SK-N-SH treated with all-trans-retinoic acid at 6 μM for 48 hours (cell line): Measurements from ENCODE around the gene ETFRF1.

Source experiments
- ATAC-seq: fragments of 200-7000 bp; cut with Tn5 transposase; 3 replicates; pipeline ENCODE4 v1.9.1; 2020; ENCODE audit warnings: mild to moderate bottlenecking, moderate library complexity
- ARNTL ChIP-seq: fragments of 450-650 bp; formaldehyde crosslinking; IDR thresholded peaks from 2 replicates; pipeline ENCODE4 v1.5.0; 2020; ENCODE audit warnings: low read depth, mild to moderate bottlenecking, moderate library complexity, borderline replicate concordance
- BACH2 ChIP-seq: fragments of 250-450 bp; sonication (Bioruptor Pico); IDR thresholded peaks from 2 replicates; pipeline ENCODE4 v1.9.0; 2021; ENCODE audit warnings: mild to moderate bottlenecking, borderline replicate concordance
- CSDC2 ChIP-seq: fragments of 250-450 bp; sonication (Bioruptor Pico); IDR thresholded peaks from 2 replicates; pipeline ENCODE4 v1.5.0; 2020; ENCODE audit warnings: mild to moderate bottlenecking, moderate library complexity
- ESRRG ChIP-seq: fragments of 250-450 bp; sonication (Bioruptor Pico); IDR thresholded peaks from 2 replicates; pipeline ENCODE4 v1.6.1; 2021; ENCODE audit warnings: mild to moderate bottlenecking
- GLIS3 ChIP-seq: fragments of 250-450 bp; sonication (Bioruptor Pico); IDR thresholded peaks from 2 replicates; pipeline ENCODE4 v1.5.0; 2020; ENCODE audit warnings: mild to moderate bottlenecking, moderate library complexity
- ISL1 ChIP-seq: fragments of 250-450 bp; sonication (Bioruptor Pico); IDR thresholded peaks from 2 replicates; pipeline ENCODE4 v2.1.2; 2022; ENCODE audit warnings: mild to moderate bottlenecking, moderate library complexity
- OSR1 ChIP-seq: fragments of 250-450 bp; sonication (Bioruptor Pico); IDR thresholded peaks from 2 replicates; pipeline ENCODE4 v1.8.0; 2022; ENCODE audit warnings: moderate library complexity, mild to moderate bottlenecking, inconsistent platforms
- PPARA ChIP-seq: fragments of 250-450 bp; sonication (Bioruptor Pico); IDR thresholded peaks from 2 replicates; pipeline ENCODE4 v1.5.0; 2020; ENCODE audit warnings: mild to moderate bottlenecking, borderline replicate concordance
- RARB ChIP-seq: fragments of 250-450 bp; sonication (Bioruptor Pico); IDR thresholded peaks from 2 replicates; pipeline ENCODE4 v1.8.0; 2021; ENCODE audit warnings: mild to moderate bottlenecking, moderate library complexity
- SNAI2 ChIP-seq: fragments of 250-450 bp; sonication (Bioruptor Pico); IDR thresholded peaks from 2 replicates; pipeline ENCODE4 v1.5.0; 2020; ENCODE audit warnings: mild to moderate bottlenecking, moderate library complexity
- TCF4 ChIP-seq: fragments of 250-450 bp; sonication (Bioruptor Pico); IDR thresholded peaks from 2 replicates; pipeline ENCODE4 v1.8.0; 2021; ENCODE audit warnings: mild to moderate bottlenecking, moderate library complexity, borderline replicate concordance
- TOX ChIP-seq: fragments of 250-450 bp; sonication (Bioruptor Pico); IDR thresholded peaks from 2 replicates; pipeline ENCODE4 v1.8.0; 2021; ENCODE audit warnings: mild to moderate bottlenecking, moderate library complexity, borderline replicate concordance
- ZC3H10 ChIP-seq: fragments of 250-450 bp; sonication (Bioruptor Pico); IDR thresholded peaks from 2 replicates; pipeline ENCODE4 v1.5.1; 2021; ENCODE audit warnings: mild to moderate bottlenecking, moderate library complexity
- ZNF565 ChIP-seq: fragments of 450-650 bp; formaldehyde crosslinking; conservative IDR thresholded peaks from 2 replicates; pipeline ENCODE4 v1.5.0; 2020; ENCODE audit warnings: low read depth, mild to moderate bottlenecking, moderate library complexity
- ZNF70 ChIP-seq: fragments of 450-650 bp; formaldehyde crosslinking; IDR thresholded peaks from 2 replicates; pipeline ENCODE4 v1.5.0; 2020; ENCODE audit warnings: mild to moderate bottlenecking, moderate library complexity
- ZNF8 ChIP-seq: fragments of 450-650 bp; formaldehyde crosslinking; IDR thresholded peaks from 2 replicates; pipeline ENCODE4 v1.5.0; 2020; ENCODE audit warnings: mild to moderate bottlenecking, moderate library complexity
- TF ChIP-seq, protein P1 (sequence below): fragments of 250-450 bp; sonication (Bioruptor Pico); IDR thresholded peaks from 2 replicates; pipeline ENCODE4 v1.8.0; 2020; ENCODE audit warnings: mild to moderate bottlenecking, moderate library complexity, borderline replicate concordance
- TF ChIP-seq, protein P2 (sequence below): fragments of 250-450 bp; sonication (Bioruptor Pico); IDR thresholded peaks from 2 replicates; pipeline ENCODE4 v1.8.0; 2021; ENCODE audit warnings: low read depth, mild to moderate bottlenecking, moderate library complexity, borderline replicate concordance
- TF ChIP-seq, protein P3 (sequence below): fragments of 250-450 bp; sonication (Bioruptor Pico); IDR thresholded peaks from 2 replicates; pipeline ENCODE4 v1.5.0; 2020; ENCODE audit warnings: mild to moderate bottlenecking, moderate library complexity

ETFRF1 gene

DNA sequence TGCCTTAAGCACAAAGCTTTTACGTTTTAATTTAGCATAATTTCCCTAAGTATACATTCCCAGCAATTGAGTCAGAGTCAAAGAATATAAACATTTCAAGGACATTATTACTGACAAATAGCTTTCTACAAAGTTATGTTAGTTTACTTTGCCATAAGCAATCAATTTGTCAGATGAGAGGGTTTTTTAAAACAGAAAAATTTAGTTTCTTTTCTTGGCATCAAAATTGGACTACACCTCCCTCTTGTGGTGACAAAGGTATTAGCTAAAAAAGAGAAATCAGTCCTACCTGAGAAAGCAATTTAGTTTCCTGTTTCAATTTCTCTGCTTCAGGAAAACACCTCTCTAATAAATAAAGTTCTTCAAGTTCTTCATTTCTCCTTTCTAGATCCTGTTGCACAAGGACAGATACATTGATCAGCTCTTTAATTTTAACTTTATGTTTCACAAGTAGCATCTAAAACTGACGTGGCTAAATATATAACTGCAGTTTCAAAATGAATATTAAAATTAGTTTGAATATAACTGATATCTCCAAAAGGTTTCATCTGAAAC lies 39.9 kb upstream of the ETFRF1 start:
- ATAC-seq, result no peak
- TF ChIP-seq ESRRG (CRISPR knock-in tag) (no peak), ISL1 (CRISPR knock-in tag) (peak; percentile 26; the same call in 1 of the 2 replicates)

DNA sequence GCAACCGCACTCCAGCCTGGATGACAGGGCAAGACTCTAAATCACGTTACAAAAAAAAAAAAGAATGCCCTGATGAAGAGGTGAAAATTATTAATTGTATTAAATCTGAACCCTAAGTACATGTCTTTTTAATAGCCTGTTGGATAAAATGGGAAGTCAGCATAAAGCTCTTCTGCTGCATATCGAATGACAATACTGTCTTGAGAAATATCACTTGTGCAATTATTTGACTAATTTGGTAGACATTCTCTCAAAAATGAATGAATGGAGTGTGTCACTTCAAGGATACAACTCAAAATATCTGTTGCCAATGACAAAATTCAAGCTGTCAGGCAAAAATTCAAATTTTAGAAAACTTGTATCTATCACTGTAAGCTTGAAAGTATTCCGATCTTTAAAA lies 39.0 kb upstream of the ETFRF1 start:
- no peak for ATAC-seq
- TF ChIP-seq PPARA (CRISPR knock-in tag), result no peak
- TF ChIP-seq, protein P1, sequence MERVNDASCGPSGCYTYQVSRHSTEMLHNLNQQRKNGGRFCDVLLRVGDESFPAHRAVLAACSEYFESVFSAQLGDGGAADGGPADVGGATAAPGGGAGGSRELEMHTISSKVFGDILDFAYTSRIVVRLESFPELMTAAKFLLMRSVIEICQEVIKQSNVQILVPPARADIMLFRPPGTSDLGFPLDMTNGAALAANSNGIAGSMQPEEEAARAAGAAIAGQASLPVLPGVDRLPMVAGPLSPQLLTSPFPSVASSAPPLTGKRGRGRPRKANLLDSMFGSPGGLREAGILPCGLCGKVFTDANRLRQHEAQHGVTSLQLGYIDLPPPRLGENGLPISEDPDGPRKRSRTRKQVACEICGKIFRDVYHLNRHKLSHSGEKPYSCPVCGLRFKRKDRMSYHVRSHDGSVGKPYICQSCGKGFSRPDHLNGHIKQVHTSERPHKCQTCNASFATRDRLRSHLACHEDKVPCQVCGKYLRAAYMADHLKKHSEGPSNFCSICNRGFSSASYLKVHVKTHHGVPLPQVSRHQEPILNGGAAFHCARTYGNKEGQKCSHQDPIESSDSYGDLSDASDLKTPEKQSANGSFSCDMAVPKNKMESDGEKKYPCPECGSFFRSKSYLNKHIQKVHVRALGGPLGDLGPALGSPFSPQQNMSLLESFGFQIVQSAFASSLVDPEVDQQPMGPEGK, result no peak
- TF ChIP-seq ARNTL (CRISPR knock-in tag), result no peak
- TF ChIP-seq RARB (CRISPR knock-in tag), result no peak

DNA sequence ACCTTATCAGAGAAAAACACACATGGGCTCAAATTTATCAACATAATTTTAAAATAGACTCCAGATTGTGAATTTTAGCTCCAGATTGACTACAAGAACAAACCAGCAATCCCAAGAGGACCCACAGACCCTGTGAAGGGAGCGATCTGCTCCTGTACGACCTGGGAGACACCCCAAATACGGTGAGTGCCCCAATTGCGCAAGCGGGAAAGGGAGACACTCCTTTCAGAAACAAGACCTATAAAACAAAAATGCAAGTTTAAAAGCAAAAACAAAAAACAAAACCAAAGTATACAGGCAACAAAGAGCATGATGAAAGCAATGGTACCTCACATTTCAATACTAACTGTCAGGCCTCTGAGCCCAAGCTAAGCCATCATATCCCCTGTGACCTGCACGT lies 32.2 kb upstream of the ETFRF1 start:
- ATAC-seq, result no peak
- no peak for TF ChIP-seq OSR1 (CRISPR knock-in tag)
- TF ChIP-seq, all 23 proteins: peak for 0

DNA sequence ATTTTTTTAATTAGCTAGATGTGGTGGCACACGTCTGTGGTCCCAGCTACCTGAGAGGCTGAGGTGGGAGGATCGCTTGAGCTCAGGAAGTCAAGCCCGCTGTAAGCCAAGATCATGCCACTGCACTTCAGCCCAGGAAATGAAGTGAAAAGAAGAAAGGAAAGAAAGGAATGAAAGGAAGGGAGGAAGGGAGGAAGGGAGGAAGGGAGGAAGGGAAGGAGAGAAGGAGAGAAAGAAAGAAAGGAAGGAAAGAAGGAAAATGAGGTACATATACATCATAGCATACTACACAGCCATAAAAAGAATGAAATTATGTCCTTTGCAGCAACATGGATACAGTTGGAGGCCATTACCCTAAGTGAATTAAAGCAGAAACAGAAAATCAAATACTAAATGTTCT lies 12.3 kb upstream of the ETFRF1 start:
- ATAC-seq, result no peak
- no peak for TF ChIP-seq ZNF8
- TF ChIP-seq PPARA (CRISPR knock-in tag), result no peak
- TF ChIP-seq OSR1 (CRISPR knock-in tag), result no peak
- no peak for TF ChIP-seq BACH2
- TF ChIP-seq SNAI2 (CRISPR knock-in tag), result no peak
- TF ChIP-seq ARNTL (CRISPR knock-in tag), result no peak
- no peak for TF ChIP-seq TCF4
- no peak for TF ChIP-seq CSDC2
- TF ChIP-seq, protein P2, sequence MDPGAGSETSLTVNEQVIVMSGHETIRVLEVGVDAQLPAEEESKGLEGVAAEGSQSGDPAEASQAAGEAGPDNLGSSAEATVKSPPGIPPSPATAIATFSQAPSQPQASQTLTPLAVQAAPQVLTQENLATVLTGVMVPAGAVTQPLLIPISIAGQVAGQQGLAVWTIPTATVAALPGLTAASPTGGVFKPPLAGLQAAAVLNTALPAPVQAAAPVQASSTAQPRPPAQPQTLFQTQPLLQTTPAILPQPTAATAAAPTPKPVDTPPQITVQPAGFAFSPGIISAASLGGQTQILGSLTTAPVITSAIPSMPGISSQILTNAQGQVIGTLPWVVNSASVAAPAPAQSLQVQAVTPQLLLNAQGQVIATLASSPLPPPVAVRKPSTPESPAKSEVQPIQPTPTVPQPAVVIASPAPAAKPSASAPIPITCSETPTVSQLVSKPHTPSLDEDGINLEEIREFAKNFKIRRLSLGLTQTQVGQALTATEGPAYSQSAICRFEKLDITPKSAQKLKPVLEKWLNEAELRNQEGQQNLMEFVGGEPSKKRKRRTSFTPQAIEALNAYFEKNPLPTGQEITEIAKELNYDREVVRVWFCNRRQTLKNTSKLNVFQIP (CRISPR knock-in tag), result no peak
- TF ChIP-seq ZC3H10 (CRISPR knock-in tag), result no peak
- TF ChIP-seq, protein P3, sequence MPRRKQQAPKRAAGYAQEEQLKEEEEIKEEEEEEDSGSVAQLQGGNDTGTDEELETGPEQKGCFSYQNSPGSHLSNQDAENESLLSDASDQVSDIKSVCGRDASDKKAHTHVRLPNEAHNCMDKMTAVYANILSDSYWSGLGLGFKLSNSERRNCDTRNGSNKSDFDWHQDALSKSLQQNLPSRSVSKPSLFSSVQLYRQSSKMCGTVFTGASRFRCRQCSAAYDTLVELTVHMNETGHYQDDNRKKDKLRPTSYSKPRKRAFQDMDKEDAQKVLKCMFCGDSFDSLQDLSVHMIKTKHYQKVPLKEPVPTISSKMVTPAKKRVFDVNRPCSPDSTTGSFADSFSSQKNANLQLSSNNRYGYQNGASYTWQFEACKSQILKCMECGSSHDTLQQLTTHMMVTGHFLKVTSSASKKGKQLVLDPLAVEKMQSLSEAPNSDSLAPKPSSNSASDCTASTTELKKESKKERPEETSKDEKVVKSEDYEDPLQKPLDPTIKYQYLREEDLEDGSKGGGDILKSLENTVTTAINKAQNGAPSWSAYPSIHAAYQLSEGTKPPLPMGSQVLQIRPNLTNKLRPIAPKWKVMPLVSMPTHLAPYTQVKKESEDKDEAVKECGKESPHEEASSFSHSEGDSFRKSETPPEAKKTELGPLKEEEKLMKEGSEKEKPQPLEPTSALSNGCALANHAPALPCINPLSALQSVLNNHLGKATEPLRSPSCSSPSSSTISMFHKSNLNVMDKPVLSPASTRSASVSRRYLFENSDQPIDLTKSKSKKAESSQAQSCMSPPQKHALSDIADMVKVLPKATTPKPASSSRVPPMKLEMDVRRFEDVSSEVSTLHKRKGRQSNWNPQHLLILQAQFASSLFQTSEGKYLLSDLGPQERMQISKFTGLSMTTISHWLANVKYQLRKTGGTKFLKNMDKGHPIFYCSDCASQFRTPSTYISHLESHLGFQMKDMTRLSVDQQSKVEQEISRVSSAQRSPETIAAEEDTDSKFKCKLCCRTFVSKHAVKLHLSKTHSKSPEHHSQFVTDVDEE (CRISPR knock-in tag), result no peak
- TF ChIP-seq ZNF70 (CRISPR knock-in tag), result no peak
- TF ChIP-seq ZNF565 (CRISPR knock-in tag), result no peak
- TF ChIP-seq, protein P1, result no peak

DNA sequence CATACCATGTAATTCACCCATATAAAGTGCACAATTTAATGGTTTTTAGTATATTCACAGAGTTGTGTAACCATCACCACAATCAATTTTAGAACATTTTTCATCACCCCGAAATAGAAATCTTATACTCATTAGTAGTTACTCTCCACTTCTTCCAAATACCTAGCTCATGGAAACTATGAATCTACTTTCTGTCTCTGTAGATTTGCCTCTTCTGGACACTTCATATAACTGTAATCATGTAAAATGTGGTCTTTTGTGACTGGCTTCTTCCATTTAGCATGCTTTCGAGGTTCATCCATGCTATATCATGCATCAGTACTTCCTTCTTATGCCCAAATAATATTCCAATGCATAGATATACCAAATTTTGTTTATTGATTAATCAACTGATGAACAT lies 10.9 kb upstream of the ETFRF1 start:
- no peak for TF ChIP-seq ZNF70 (CRISPR knock-in tag)
- no peak for TF ChIP-seq OSR1 (CRISPR knock-in tag)
- TF ChIP-seq, protein P3 (CRISPR knock-in tag), result no peak
- TF ChIP-seq PPARA (CRISPR knock-in tag), result no peak
- no peak for TF ChIP-seq ISL1 (CRISPR knock-in tag)
- TF ChIP-seq, protein P2 (CRISPR knock-in tag), result no peak
- no peak for TF ChIP-seq GLIS3 (CRISPR knock-in tag)
- TF ChIP-seq ZC3H10 (CRISPR knock-in tag), result no peak
- no peak for TF ChIP-seq ZNF565 (CRISPR knock-in tag)
- no peak for TF ChIP-seq CSDC2
- TF ChIP-seq TOX, result no peak
- TF ChIP-seq ZNF8, result no peak
- no peak for TF ChIP-seq ARNTL (CRISPR knock-in tag)
- TF ChIP-seq ESRRG (CRISPR knock-in tag), result no peak
- ATAC-seq, result no peak
